Erythroblast (primary cell): Measurements from ENCODE around the gene DAPK2.

ENCODE experiments used
- GATA1 ChIP-seq: IDR thresholded peaks from 2 replicates; pipeline ENCODE4 v1.6.1; 2011; ENCODE audit warnings: low read depth, mild to moderate bottlenecking, control low read depth, low read length, moderate library complexity
- POLR2A ChIP-seq: IDR thresholded peaks from 2 replicates; pipeline ENCODE4 v1.6.1; 2011; ENCODE audit warnings: mild to moderate bottlenecking, low read length

- no peak for TF ChIP-seq POLR2A
- TF ChIP-seq GATA1, result no peak
These were observed 141.2 kb downstream of the DAPK2 start for GRCh38 chr15:63905131-63905530.
